Epidermal melanocyte (primary cell): ENCODE results near the gene KRT85.

Experiments
- DNase-seq: peaks from one replicate; pipeline ENCODE4 v3.0.0; 2011; ENCODE audit warnings: low spot score; ENCODE audit not compliant: insufficient read length

KRT85 gene

DNA sequence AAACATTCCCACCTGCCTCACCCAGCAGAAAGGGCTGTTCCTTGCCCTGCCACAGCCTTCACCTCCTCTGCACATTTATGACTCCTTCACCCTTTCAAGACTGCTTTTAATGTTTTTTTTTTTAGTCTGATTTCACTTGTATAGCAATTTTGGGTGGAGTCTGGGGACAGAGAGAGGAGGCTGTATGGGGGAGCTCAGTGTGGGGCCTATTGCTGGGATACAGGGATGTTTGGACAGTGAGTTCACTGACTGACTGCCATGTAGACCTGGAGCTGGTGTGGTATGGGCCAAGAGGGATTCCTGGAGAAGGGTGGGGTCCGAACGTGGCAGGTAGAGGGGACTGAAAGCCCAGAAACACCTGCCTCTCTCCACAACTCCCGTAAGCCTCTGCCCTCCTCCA, 1.9 kb upstream of the KRT85 start:
- no peak for DNase-seq

DNA sequence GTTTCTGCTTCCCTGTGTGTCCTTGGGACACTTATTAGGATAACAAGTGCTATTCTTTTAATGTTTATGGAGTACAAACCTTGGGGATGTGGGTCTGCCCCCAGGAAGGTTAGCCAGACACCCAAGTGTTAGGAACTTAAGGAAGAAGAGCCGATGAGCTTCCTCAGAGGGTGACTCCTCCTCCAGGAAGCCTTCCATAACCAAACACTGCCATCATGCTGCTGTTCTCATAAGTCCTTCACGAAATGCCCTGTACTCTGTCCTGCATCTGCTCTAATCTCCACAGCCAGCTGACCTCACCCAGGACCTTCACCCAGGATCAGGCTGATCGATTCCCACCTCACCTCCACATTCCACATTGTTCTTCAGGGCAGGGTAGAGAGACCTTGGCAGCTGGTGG, 1.2 kb upstream of the KRT85 start:
- DNase-seq = no peak

DNA sequence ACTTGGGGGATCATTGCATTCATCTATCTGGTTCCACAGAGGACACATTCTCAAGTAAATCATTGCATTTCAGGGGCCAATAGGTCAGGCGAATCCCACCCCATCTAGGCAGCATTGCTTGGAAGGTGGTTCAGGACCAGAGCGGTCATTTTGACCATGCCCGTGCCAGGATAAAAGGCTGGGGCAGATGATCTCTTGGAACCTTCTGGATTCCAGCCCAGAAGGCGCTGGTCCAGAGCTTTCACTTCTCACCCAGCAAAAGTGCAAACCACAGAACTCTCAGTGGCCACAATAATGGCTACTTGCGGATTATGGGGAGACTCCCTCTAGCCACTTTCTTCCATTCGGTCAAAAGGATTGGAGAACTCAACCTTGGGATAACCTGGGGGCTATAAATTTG, 595 bp upstream of the KRT85 start:
- no peak for DNase-seq

DNA sequence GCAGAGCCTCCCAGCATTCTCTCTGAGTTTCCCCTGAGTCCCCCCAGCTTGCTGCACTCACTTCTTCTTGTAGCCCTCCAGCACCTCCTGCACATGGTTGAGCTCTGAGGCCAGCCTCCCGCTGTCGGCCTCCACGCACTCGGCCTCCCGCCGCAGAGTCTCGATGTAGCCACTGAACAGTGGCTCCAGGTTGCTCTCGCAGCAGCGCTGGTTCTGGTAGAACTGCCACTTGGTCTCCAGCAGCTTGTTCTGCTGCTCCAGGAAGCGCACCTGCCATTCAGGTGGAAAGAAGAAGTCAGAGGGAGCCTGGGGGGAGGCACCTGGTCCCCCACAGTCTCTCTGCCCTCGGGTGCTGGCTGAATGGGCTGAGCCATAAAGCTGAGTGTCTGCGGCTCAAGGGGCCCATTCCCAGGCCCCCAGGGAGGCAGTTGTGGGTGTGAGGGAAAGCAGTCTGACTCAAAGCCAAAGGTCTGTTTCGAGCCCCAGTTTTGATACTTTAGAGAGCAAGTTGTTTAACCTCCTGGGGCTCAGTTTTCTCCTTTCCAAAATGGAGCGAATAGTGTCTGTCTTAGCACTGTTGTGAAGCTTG, 2.3 kb downstream of the KRT85 start:
- no peak for DNase-seq

DNA sequence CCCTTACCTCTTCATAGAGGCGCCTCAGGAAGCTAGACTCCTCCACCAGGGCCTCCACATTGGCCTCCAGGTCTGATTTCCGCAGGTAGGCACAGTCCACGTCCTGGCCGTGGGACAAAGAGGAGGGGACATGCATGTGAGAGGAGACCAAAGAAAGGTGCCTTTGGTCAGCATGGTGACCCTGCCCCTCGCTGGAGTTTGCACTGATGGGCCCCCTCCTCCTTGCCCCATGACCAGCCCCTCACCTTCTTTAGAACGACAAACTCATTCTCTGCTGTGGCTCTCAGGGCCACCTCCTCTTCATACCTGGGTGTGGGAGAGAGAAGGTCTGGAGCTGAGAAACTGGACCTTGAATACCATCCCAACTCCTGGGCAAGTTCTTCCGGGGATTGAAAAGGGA, 3.2 kb downstream of the KRT85 start:
- DNase-seq = no peak

DNA sequence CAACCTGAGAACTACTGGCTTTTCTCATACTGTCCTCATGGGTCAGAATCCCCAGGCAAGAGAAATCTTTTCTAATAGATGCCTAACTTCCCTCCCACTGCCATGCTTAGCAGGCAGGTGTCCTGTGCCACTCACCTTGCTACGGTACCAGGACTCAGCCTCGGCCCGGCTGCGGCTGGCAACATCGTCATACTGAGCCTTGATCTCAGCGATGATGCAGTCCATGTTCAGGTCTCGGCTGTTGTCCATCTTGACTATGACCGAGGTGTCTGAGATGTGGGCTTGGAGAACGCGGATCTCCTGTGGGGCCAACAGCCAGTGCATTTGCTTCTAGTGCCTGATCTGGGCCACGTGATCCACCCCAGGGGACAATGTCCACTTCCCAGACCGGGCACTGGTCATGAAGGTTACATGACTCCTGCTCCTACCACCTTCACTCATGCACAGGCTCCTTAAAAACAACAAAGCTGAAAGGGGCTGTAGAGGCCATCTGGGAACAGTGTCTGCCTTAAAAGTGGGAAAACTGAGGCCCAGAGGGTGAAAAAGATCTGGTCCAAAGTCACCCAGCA, 4.1 kb downstream of the KRT85 start:
- no peak for DNase-seq

DNA sequence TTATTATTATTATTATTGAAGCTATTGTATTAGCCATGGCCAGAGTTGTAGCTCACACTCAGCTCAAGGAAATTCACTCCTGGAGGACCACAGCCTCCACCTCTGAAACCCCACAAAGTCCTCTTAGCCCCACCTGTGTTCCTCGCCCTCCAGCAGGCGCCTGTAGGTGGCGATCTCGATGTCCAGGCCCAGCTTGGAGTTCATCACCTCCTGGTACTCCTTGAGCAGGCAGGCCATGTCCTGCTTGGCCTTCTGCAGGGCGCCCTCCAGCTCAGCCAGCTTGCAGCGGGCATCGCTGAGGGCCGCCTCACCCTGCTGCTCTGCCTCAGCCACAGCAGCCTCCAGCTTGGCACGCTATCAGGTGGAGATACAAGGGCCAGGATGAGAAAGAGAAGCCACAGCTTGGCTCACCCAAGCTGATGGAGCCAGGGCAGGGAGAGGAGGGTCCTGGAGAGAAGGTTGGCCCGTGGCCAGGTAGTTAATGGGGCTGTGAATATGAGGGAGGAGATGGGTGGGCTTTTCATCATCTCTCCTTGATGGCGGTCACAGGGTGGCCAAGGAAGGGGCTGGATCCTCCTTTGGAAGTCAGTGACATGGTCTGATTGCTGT, 5.1 kb downstream of the KRT85 start:
- no peak for DNase-seq

DNA sequence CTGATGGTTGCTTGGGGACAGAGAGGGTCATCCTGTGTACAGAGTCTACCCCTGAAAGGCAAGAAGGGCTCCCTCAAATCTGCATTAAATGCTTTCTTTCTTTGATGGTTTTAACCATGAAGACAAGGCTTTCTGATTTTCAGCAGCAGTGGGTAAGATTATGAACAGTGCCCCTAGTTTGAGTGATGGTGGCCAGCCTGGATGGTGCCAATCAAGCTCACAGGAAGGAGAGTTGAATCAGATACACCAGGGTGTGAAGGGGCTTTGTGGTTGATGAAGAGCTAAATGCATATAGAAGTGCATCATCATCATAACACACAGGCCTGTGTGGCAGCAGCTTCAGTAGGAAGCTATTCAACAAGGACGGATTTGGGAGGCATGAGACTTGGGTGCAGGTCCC, 5.7 kb downstream of the KRT85 start:
- DNase-seq = no peak

DNA sequence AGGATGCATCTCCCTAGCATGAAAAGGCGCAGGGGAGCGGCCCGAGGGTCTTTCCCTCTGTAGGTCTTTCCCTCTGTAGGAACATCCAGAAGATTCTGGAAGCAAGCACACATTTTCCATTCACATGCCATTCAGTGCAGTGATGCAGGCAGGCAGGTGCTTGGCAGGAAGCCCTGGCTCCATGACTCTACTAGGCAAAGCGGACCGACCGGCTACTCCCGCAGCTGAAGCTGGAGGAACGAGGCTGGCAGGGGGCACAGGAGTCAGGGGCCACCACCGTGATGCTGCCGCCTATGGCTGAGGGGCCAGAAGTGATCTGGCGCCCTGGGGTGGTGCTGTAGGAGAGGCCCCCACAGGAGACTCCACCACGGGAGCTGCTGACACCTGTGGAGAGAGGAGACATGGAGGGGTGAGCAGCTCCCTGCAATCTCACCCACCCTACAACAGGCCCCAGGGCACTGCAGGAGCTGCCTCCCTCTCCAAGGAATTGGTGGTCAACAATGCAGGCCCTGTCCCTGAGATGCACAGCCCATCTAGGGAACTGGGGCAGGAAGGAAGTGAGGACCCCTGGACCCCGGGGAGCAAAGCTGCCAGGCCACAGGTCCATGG, 6.5 kb downstream of the KRT85 start:
- DNase-seq = no peak

DNA sequence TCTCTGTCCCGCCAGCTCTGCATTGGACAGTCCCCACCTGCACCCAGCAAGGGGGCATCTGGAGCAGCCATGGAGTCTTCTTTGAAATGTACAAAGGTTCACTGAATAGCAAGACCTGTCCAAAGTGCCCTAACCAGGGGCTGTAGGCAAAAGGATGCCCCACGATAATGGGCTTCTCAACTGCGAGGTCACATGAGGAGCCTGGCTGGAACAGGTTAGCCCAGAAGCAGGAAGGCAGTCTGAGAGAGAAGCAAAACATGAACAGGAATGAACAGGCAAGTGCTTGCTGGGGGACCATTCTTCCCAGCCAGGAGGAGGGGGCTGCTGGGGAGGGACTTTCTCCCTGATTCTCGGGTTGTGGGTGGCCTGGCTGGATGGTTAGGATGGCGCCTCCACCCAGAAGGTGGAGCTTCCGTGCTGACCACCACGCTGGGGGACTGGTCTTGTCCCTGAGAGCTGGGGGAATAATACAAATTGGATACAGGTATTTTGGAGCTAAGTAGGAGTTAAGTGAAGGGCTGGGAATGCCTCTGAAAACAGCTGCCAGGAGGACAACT, 7.1 kb downstream of the KRT85 start:
- no peak for DNase-seq

DNA sequence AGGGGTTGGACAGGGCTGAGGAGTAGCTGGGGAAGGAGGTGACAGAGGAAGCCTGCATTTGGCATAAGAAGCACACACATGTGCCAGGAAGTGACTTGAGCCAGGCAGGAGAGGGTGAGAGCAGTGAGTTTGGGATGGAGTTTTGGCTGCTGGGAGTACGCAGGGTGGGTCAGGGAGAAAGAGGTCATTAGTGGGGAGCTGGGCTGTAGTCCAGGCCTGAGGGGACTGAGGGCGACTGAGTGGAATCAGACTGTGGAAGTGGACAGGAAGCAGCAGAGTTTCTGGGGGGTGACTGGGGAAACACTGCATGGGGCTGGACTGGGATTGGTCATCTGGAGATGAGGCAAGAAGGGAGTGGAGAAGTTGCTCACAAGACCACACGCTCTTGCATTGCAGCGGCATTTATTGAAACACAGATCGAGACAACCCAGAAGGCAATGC, 7.6 kb downstream of the KRT85 start:
- no peak for DNase-seq

DNA sequence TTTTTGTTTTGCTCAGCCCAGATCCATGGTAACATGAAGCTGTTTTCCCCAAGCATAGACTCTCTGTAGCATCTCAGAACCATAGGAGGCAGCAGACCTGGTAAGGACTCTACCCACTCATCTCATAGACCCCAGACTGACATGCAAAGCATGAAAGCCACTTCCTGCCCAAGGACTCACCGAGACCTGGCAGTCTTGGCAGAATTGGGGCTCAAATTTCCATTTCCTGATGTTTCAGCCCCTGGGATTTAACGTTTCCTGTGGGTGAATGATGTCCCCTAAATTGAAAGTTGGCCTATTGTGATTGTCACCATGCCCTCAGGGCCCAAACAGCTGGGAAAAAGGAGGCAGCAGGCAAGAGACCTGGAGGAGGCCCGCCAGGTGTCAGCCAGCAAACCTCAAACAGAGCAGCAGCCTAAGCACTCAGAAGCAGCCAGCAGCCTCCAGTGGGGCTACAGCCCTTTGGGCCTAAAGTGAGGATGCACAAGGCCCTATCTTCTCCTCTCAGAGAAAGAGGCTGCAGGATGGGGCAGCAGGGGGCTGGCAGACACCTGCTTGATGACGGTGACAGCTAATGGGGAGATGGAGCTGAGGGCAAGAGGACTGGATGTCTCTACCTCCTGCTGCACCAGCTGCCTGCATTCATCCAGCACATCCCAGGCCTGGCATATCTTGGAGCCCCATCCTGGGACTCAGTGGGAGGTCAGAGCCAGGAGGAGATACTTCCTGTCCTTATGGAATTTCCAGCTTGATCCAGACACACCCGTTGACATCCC, 8.5 kb downstream of the KRT85 start:
- no peak for DNase-seq

DNA sequence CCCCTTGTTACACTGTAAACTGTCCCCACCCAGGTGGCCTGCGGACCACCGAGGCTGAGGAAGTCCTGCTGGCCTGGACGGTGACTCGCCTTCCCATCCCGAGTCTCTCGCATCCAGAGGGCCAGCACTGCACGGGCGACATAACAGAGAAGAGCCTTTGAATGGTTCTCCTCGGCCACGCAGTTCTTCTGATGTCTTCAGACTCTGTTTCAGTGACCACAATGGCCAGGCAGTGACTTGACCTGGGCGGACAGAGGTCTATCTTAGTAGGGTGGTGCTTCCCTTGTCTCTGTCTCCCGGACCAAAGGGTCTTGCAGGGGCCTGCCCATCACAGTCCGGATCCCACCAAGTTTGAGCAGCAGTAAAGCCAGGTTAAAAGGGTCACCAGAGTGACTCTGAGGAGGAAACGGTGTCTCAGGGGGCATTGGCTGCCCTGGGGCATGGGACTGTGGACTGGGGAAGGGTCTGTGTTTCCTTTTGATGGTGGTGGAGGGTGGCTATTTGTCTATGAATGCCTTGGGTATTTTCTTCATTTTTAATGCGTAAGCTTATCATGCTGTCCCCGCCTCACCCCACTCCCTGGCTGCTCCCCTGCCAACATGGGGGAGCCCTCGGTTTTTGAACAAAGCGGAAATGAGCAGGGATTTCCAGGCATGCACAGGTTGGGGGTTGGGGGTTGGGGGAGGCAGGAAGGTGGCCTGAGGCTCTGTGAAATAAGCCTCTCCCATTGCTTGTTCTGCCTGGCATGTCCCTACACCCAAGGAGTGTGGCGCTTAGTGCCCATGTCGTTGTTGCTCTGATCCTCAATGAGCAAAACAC, 10.3 kb downstream of the KRT85 start:
- no peak for DNase-seq

DNA sequence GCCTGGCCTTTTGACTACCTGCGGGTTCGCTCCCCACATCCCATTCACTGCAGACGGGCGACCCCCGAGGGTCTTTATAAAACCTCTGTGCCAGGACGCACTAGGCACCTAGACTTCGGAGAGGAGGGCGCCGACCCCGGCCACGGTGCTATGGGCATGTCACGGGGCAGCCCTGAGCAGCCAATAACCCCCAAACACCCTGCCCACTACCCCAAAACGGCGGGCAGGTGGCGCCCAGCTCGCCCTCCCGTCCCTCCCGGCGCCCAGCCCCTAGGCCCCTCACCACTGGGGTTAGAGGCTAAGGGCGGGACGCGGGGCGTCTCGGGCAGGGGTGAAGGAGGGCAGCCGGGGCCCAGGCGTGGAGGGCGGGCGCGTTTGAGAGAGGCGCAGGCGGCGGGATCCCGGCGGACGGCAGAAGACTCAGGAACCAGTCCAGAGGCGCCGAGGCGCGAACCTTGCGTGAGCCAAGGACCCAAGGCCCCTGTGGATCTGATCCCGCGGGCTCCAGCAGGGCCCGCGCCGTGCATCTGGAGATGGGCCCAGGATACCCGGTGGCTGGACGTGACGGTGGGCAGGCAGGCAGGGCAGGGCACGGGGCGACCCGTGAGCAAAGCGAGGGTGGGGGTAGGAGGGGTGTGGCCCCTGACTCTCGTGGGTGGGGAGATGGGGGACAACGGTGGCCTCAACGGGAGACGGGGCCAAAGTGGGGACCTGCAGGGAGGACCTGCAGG, 11.1 kb downstream of the KRT85 start:
- DNase-seq = no peak

DNA sequence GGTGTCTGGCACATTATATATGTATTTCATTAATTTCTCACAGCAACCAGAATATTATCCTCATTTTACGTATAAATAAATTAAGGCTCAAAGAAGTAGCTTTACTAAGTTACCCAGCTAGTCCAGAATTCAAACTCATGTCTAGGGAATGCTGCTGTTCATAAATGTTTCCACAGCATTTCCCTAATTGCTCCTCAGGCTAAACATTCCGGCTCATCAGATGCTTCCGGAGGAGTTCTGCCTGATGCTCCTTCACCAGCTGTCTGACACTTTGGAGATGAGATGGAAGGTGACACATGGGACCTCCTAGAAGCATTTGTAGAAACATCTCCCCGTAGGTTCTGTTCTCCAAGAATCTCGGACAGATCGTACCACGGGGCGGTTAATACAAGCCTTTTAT, 12.1 kb downstream of the KRT85 start:
- no peak for DNase-seq

DNA sequence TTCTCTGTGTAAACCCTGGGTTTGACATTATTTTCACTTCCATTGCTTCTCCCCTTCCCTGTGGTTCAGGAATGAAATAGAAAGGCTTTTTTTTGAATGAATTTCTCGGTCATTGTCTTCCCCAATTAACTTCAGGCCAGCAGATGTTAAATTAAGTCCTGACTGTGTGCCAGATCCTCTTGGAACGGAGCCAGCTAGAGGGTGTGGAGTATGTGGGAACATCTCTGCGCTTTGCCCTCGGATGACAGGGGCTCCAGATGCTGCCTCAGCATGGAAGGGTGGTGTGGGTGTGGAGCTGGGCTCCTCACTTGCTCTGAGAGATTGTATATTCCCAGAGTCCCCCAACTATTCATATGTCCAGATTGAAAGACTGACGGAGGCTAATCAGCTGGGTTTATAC, 13.1 kb downstream of the KRT85 start:
- DNase-seq = no peak

DNA sequence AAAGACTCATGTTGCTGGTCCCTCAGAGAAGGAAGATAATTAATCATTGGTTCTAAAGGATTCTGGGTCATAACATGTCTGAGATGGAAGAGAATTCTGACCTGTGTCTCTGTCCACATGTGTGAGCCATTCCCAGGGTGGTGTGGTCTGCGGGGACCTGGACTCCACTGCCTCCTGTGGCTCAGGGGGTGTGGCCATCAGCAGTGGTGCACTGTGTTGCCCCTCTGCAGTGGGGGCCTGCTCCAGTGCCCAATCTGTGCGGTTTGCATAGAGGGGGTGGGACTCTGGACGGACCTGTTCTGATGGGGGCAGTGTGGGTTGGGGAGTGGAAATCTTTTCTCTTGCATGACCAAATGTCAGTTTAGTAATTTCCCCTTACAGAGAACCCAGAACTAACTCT, 13.5 kb downstream of the KRT85 start:
- DNase-seq = no peak

DNA sequence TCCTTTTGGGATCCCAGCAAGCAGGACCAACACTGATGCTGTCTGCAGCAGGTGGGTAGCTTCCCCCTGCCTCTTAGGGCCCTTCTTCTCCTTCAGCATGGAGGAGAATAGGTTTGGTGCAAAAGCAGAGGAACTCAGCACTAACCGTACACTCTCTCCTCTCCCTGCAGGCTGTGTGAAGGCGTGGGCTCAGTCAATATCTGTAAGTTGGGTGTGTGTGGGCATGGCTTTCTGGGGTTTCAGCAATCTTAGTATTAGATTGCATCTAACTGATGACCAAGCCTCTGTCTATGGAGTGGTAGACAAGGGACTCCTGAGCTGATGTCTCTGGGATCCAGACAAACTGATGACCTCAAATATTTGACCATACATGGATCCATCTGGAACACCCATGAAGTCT, 14.3 kb downstream of the KRT85 start:
- DNase-seq = no peak

DNA sequence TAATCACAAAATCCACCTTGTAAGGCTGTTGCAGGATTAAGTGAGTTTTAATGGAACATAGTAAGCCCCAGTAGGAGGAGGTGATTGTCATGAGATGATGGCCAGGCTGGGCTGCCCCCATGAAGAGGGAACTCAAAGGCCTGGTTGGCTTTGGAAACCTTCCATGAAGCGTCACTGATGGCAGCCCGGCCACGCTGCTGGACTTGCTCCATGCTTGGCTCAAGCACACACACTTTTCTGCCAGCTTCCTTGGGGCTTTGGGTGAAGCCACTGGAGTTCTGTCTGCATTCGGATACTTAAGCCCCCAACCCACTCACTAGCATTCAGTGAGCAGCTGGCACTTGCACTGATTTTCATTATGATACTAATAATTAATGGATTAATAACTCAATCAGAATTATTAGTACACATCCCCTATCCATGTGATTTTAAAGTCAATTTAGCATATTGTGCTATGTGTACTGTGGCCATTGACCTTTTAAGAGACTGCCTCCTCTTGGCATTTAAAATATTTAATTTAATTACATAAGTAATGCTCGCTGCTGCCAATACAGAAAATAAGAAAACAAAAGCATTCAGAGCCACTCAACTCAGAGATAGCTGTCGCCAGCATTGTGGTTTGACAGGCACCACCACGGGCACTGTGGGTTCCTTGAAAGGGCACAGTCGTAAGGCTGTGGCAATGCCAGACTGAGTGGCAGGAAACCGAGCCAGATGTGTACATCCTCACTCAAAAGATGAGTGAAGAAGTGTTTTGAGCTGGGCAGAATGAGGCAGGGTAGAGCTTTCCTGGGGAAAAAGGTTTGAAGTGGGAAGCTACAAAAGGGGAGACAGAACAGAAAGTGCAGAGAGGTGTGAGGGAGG, 15.9 kb downstream of the KRT85 start:
- no peak for DNase-seq
